Measurements from ENCODE around the gene SH3PXD2A.
"Not testable (repeated sequence)": the region's sequence is repeated elsewhere in the genome, so short reads cannot be mapped to it uniquely, and the experiment has no call there.

The SH3PXD2A gene

GRCh38 chr10:103833731-103834365 is 21.5 kb downstream of the SH3PXD2A start:
- DNase-seq (ENCODE audit: low read depth), result no peak

GRCh38 chr10:103832806-103833205 is 22.6 kb downstream of the SH3PXD2A start:
- DNase-seq (ENCODE audit: low read depth), result no peak

- no peak for DNase-seq (ENCODE audit: low read depth)
Observed at GRCh38 chr10:103829838-103830465, 25.4 kb downstream of the SH3PXD2A start.

GRCh38 chr10:103829278-103829677 is 26.1 kb downstream of the SH3PXD2A start:
- DNase-seq (ENCODE audit: low read depth), result no peak

DNA sequence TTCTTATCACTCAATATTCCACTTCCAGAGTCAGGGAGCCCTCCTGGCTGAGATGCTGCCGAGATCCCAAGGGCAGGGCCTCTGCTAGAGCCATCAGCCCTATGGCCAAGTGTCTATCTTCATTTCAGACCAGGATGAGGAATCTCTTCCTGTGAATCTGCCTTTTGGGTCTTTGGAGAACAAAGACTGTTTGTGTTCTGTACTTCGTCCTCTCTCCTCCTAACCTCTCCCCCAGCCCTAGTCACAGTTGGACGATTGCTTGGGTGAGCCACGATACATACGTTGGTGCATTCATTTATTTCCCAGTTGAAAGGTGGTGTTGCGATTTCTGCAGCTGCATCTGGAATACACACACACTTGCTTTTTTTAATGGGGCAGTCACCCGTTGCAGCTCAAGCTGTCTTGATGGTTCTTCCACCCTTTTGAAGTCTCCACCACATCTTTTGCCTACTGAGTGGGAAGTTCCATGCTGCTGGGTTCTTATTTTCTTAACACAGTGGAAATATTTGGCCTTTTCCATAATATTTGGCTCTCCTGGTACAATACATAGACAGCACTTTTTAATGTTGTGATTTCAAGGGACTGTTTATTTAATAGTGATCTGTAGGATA is 26.7 kb downstream of the SH3PXD2A start:
- no peak for DNase-seq (ENCODE audit: low read depth)

GRCh38 chr10:103828107-103828506 is 27.3 kb downstream of the SH3PXD2A start:
- no peak for DNase-seq (ENCODE audit: low read depth)

DNA sequence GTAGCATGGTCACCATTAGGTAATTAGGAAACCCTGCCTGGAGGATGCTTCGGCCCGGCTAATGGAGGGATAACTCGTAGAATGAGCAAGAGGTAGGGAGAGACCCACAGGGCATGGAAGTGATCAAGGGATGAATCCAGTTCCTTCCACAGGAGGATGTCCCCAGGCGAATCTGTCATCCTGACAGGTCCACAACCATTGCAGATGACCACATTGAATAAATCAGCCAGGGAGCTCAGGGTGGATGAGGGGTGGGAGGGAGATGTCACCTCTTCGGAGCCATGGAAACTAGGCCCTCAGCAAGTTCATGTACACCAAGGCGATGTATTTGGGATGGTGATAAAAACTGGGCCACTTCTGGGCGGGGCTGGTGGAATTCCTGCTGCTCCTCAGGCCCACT is 28.5 kb downstream of the SH3PXD2A start:
- DNase-seq (ENCODE audit: low read depth), result no peak

DNA sequence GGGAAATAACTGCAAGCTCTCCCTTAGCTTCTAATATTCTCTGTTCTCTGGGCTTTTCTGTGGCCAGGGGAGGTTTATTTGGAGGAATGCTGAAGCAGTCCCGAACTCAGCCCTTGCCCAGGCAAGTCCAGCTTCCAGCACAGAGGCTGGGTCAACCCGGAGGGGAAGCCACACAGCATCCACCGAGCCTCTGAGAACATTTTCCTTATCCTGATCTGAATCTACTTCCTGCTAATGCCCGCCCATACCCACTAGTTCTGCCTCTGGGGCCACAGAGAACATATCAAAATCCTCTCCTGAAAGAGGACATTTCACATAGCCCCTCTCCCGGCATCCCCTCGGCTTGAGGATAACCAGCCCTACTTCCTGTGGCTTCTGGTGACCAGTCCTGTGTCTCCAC is 31.1 kb downstream of the SH3PXD2A start:
- no peak for DNase-seq (ENCODE audit: low read depth)

GRCh38 chr10:103823706-103824272 is 31.6 kb downstream of the SH3PXD2A start:
- no peak for DNase-seq (ENCODE audit: low read depth)

DNA sequence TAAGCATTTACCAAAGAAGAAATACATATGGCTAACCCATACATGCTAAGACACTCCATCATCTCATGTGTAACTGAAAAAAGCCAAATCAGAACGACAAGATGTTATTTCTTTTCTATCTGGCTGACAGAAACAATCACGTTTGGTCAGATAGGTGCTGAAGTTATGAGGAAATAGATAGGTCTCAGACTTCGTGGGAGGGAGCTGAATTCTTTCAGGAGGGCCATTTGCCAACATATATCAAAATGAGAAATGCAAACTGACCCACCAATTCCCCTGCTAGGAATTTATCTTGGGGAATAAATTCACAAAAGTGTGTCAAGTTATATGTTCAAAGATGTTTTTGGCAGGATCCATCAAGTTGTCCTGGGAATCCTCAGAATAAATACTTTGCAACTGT is 32.6 kb downstream of the SH3PXD2A start:
- no peak for DNase-seq (ENCODE audit: low read depth)

DNA sequence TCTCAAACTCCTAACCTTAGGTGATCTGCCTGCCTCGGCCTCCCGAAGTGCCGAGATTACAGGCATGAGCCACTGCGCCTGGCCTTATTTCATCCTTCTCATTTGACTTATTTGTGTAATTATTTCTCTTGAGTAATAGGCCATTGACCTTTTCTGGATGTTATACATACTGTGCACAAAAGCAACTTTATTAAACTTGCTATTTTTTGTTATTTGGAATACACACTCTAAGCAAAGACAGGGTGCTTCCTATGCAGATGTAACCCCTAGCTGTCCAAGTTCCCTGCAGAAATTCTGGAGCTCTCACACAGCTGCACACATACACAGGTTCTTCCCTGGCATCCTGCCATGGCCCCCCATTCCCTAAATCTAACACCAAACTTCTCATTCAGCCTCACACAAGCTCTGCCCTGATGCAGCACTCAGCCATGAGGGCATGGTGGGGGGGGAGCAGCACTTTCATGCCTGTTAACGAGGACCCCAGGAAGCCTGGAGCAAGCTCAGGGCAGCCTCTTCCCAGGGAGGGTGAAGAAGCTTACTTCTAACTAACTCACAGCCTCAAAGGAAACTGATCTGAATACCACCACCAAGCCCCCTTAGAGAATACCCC is 33.2 kb downstream of the SH3PXD2A start:
- DNase-seq (ENCODE audit: low read depth), result no peak

DNA sequence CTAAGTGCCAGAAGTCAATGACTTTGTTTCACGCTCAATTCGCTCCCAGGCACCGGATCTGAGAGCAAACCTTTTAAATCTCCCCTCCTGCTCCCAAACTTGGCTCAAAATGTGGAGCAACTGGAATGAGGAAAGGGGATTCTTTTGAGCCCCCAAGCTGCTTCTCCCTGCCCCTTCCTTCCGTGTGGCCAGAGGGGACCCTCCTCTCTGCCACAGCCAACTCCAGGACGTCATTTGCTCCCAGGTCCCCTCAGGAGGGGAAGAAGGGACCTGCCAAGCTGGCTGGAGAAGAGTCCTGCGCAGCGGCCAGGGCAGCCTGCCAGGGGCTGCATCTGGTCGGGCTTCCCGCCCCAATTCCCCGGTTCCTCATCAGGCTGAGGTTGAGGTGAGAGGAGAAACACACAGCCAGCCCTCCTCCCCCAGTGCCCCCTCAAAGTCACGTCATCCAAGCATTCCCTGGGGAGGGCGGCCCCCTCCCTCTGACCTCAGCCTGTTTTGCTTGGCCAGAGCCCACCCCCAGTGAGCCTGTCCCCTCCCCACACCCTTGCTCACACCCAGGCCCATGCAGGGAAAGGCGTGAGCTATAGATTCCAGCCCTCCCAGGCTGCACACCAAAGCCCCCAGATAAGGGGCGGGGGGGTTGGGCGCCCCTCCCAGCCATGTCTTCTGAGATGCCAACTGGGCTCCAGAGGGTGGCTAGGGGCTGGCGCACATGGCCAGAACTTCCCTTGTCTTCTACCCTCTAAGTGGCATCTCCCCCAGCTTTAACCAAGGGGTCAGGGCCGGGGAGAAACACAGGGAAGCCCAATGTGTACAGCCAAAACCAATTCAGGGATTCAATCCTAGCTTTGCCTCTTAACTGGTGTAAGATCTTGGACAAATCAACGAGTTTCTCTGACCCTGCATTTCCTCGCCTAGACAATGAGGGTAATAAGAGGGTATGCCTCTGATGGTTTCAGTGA is 35.0 kb downstream of the SH3PXD2A start:
- DNase-seq (ENCODE audit: low read depth), result no peak

GRCh38 chr10:103819493-103819892 is 35.9 kb downstream of the SH3PXD2A start:
- DNase-seq (ENCODE audit: low read depth), result no peak

DNA sequence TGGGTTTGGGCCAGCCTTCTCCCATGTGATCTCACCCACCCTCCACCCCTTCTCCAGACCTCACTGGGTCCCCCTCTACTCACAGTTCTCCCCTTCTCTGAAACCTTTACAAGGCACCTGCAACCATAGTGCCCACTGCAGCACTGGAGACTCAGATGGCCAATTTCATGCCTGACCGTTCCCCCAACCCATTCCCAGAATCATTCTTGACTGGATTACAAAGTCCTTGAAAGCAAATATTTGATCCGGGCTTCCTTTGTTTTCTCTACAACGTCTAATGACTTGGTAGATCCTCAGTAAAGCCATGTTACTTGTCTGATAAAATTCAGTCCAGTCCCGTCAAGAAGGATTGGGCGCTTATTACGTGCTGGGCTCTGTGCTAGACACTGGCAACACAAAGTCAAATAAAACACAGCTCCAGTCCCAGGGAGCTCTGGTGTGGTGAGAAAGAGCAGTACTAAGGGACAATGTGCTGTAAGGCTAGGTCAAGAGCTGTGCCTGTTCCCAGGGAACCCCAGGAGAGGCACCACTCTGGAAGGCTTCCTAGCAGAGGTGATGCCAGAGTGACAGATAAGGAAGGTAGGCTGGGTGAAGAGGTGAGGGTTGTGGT is 36.5 kb downstream of the SH3PXD2A start:
- DNase-seq (ENCODE audit: low read depth), result no peak

- DNase-seq (ENCODE audit: low read depth), result no peak
Observed at GRCh38 chr10:103818105-103818504, 37.3 kb downstream of the SH3PXD2A start.

GRCh38 chr10:103816431-103816830 is 38.9 kb downstream of the SH3PXD2A start:
- DNase-seq (ENCODE audit: low read depth), result no peak

DNA sequence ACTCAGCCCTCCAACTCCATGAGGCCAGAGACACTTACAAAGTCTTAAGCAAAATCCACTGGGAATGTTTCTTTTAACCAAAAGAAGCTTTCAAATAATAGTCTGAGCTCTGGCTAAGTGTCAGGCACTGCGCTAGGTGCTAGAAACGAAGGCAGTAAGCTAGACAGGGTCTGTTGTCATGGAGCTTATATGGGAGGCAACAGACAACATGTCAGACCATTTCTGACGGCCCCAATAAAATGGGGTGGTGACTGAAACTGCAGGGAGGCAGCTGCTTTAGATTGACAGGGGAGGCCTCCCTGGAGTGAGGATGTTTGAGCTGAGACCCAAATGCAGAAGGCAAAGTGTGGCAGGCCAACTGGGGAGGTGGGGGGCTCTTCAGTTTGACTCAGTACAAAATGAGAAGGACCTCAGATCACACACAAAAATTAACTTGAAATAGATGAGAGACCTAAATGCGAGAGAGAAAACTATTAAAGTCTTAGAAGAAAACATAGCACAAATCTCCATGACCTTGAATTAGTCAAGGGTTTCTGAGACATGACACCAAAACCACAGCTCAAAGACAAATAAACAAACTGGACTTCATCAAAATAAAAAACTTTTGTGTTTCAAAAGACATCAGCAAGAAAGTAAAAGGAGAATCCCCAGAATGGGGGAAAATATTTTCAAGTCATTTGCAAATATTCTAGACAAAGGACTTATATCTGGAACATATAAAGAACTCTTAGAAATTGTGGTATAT is 40.6 kb downstream of the SH3PXD2A start:
- DNase-seq (ENCODE audit: low read depth), result no peak

DNA sequence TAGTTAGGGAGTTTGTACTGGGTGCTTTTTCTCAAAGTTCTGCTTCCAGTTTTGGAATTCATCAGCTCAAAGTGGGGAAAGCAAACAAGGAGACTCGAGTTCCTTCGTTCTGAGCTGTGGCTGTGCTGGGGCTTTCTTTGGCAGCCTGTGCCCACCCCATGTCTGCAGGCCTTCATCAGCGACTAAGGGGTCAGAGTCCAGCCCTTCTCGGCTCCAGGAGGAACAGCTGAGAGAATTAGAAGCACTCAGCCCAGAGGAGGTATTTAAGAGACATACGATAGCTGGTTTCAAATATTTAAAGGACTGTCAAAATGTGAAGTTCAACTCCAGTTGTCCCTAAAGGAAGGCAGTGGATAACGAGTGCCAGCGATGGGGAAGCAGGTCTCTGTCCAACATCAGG is 41.3 kb downstream of the SH3PXD2A start:
- DNase-seq (ENCODE audit: low read depth), result no peak

GRCh38 chr10:103813312-103813711 is 42.1 kb downstream of the SH3PXD2A start:
- not testable (repeated sequence) for DNase-seq (ENCODE audit: low read depth)

- no peak for DNase-seq (ENCODE audit: low read depth)
Observed at GRCh38 chr10:103812432-103812831, 42.9 kb downstream of the SH3PXD2A start.

- DNase-seq (ENCODE audit: low read depth), result no peak
Observed at GRCh38 chr10:103812004-103812403, 43.4 kb downstream of the SH3PXD2A start.

Data from stimulated activated CD8-positive, alpha-beta memory T cell treated with anti-CD3 and anti-CD28 coated beads, Interleukin-7, amount 100 ng/mL, for 24 hours (primary cell).